ACC112 (cell line): Measurements from ENCODE around the gene ATE1.
"Not testable (repeated sequence)": the region's sequence is repeated elsewhere in the genome, so short reads cannot be mapped to it uniquely, and the experiment has no call there.

Source experiments
- H2AFZ ChIP-seq: fragments of 200-600 bp; sonication (generic); one replicate; pipeline ENCODE4 v1.6.0; 2017; ENCODE audit warnings: antibody characterized with exemption, low read length; ENCODE audit not compliant: unreplicated experiment
- H3K27ac ChIP-seq: fragments of 200-600 bp; sonication (generic); 2 replicates; pipeline ENCODE4 v1.5.1; 2014; ENCODE audit warnings: low read depth, mild to moderate bottlenecking, antibody characterized with exemption, low read length, moderate library complexity
- H3K27me3 ChIP-seq: fragments of 200-600 bp; sonication (generic); 2 replicates; pipeline ENCODE4 v1.6.1; 2014; ENCODE audit warnings: mild to moderate bottlenecking, antibody characterized with exemption, low read length, moderate library complexity, mixed read lengths; ENCODE audit not compliant: insufficient read depth
- H3K36me3 ChIP-seq: fragments of 200-600 bp; sonication (generic); 2 replicates; pipeline ENCODE4 v1.6.1; 2016; ENCODE audit warnings: mild to moderate bottlenecking, antibody characterized with exemption, low read length, moderate library complexity, mixed read lengths; ENCODE audit not compliant: insufficient read depth
- H3K4me1 ChIP-seq: fragments of 200-600 bp; sonication (generic); one replicate; pipeline ENCODE4 v1.6.1; 2016; ENCODE audit warnings: low read length, mixed read lengths; ENCODE audit not compliant: insufficient read depth, unreplicated experiment, control insufficient read depth
- H3K4me3 ChIP-seq: fragments of 200-600 bp; sonication (generic); 2 replicates; pipeline ENCODE4 v1.5.1; 2014; ENCODE audit warnings: mild to moderate bottlenecking, low read depth, low read length
- H3K79me2 ChIP-seq: fragments of 200-600 bp; sonication (generic); one replicate; pipeline ENCODE4 v1.6.0; 2016; ENCODE audit warnings: low read length; ENCODE audit not compliant: control insufficient read depth, unreplicated experiment, insufficient read depth

The ATE1 gene

DNA sequence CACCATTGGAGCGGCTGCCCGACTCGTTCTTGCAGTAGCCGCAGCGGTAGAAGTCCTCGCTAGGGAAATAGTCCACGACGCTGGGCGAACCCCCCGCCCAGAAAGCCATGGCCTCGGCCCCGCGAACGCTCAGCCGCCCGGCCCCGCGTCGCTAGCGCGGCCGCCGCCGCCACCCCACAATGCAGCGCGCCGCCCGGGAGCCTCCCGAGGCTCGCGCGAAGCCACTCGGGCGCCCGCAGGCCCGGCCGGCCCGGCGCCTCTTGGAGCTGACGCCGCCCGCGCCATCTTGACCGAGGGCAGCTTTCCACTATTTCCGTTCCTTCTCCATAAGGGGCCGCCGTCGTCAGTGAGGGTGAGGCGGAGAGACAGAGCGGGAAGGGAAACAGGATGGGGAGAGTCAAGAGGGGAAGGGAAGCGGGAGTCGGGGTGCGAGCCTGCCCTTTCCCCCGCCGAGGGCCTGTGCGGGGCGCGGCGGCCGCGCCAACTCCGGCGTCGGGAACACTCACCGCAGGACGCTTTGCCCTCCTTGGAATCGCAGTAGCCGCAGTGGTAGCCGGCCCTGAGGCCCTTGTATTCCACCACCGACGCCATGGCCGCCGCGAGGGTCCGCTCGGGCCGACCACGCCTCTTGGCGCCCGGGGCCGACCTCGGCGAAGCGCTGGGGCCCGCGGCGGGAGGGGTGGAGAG, at the start of gene ATE1:
Gene ATE1 (minus strand): TSS at position 191 of the 687 bp plus-strand sequence. CDS start 82 bp downstream, at position 109.
- no peaks in the 10 kb centered on the region for H3K36me3 ChIP-seq
- H3K27ac ChIP-seq: peak within 1 kb of the TSS; percentile 83
- peak within 1 kb of the TSS; percentile 94 for H3K4me3 ChIP-seq
- peaks cover 40% of the 10 kb centered on the region for H3K79me2 ChIP-seq
- H2AFZ ChIP-seq: peak within 1 kb of the TSS; percentile 86
- no peaks in the 10 kb centered on the region for H3K27me3 ChIP-seq
- H3K4me1 ChIP-seq: peaks cover 6% of the 10 kb centered on the region

DNA sequence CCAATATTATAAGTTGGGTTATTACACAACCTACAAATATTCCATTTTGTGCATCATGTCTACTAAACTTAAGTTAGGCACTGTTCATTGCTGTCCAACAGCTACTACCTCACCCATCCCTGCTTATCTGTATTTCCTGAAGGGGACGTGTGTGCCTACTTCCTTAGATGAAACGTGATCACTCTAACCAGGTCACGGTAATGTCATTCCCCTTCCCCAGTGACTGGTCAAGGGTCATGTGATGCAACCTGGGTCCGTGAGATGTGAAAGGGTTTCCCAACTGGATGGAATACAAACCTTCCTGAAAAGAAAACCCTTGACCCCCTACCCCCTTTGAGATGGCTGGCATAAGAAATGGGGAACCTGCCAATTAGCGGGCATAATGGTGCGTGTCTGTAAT, 48.8 kb upstream of the ATE1 start:
- H3K27ac ChIP-seq: no peak overlapping the region
- no peaks in the 10 kb centered on the region for H3K36me3 ChIP-seq
- H3K27me3 ChIP-seq: no peaks in the 10 kb centered on the region
- peaks cover 17% of the 10 kb centered on the region for H3K79me2 ChIP-seq
- no peak overlapping the region for H3K4me3 ChIP-seq
- H2AFZ ChIP-seq: no peak overlapping the region
- peaks cover 11% of the 10 kb centered on the region for H3K4me1 ChIP-seq

GRCh38 chr10:121975295-121976086, 47.7 kb upstream of the ATE1 start:
- Histone ChIP-seq H2AFZ (no peak overlapping the region), H3K36me3 (no peaks in the 10 kb centered on the region), H3K4me3 (peak overlapping the region; percentile 99), H3K27ac (peak overlapping the region; percentile 89), H3K27me3 (no peaks in the 10 kb centered on the region), H3K4me1 (peaks cover 11% of the 10 kb centered on the region), H3K79me2 (peaks cover 17% of the 10 kb centered on the region)

- peak within 1 kb of the TSS; percentile 99 for H3K4me3 ChIP-seq
- H3K79me2 ChIP-seq: peaks cover 17% of the 10 kb centered on the region
- no peaks in the 10 kb centered on the region for H3K36me3 ChIP-seq
- peaks cover 11% of the 10 kb centered on the region for H3K4me1 ChIP-seq
- H2AFZ ChIP-seq: peak within 1 kb of the TSS; percentile 95
- H3K27me3 ChIP-seq: no peaks in the 10 kb centered on the region
- peak within 1 kb of the TSS; percentile 89 for H3K27ac ChIP-seq
These were observed 46.9 kb upstream of the ATE1 start, which contains the start of gene NSMCE4A for GRCh38 chr10:121974535-121975294. Gene NSMCE4A (minus strand): TSS chr10:121975217. CDS start chr10:121975165, 52 bp downstream.

DNA sequence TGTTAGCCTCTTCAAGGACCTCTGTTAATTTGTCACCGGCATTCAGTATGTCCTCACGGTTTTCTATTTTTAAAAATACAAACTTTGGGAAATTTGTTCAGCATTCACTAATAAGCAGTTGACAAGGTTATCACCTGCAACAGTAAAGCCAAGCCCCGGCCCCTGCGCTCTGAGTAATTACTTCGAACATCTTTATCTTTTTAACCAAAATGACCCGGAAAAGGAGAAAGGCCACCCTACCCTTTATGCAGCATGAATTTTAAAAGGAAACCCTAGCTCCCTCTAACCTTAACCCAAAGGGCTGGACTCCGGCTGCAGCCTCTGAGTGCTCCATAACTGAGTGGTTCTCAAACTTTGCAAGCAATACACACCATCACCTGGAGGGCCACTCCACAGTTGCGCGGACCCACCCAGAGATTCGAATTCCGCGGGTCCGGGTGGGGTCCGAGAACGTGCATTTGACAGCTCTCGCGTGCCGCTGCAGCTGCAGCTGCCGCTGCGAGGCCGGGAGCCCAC, 46.2 kb upstream of the ATE1 start:
- H2AFZ ChIP-seq: peak overlapping the region; percentile 95
- H3K27ac ChIP-seq: no peak overlapping the region; the same call in 1 of the 2 replicates
- H3K4me3 ChIP-seq: peak overlapping the region; percentile 99
- H3K36me3 ChIP-seq: no peaks in the 10 kb centered on the region
- H3K27me3 ChIP-seq: no peaks in the 10 kb centered on the region
- H3K4me1 ChIP-seq: peaks cover 11% of the 10 kb centered on the region
- peaks cover 17% of the 10 kb centered on the region for H3K79me2 ChIP-seq

DNA sequence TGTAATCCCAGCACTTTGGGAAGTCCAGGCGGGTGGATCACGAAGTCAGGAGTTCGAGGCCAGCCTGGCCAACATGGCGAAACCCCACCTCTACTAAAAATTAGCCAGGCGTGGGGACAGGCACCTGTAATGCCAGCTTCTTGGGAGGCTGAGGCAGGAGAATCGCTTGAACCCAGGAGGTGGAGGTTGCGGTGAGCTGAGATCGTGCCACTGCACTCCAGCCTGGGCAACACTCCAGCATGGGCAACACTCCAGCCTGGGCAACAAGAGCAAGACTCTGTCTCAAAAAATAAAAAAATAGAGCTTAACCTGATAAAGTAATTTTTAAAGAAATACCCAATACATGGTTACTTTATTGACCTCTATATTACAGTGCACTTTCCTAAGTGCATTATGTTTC, 41.3 kb upstream of the ATE1 start:
- not testable (repeated sequence) for H3K27me3 ChIP-seq, H3K4me3 ChIP-seq, H2AFZ ChIP-seq, H3K4me1 ChIP-seq, H3K27ac ChIP-seq
- Histone ChIP-seq H3K79me2 (peaks cover 15% of the 10 kb centered on the region), H3K36me3 (peaks cover 13% of the 10 kb centered on the region)

GRCh38 chr10:121965996-121966395, 38.2 kb upstream of the ATE1 start:
- peaks cover 13% of the 10 kb centered on the region for H3K36me3 ChIP-seq
- H3K4me3 ChIP-seq: no peak overlapping the region
- no peak overlapping the region for H2AFZ ChIP-seq
- H3K27ac ChIP-seq: no peak overlapping the region
- H3K4me1 ChIP-seq: no peaks in the 10 kb centered on the region
- no peaks in the 10 kb centered on the region for H3K79me2 ChIP-seq
- H3K27me3 ChIP-seq: no peaks in the 10 kb centered on the region

GRCh38 chr10:121961456-121961855, 33.6 kb upstream of the ATE1 start:
- H3K27me3 ChIP-seq: no peaks in the 10 kb centered on the region
- H3K4me3 ChIP-seq: no peak overlapping the region
- no peaks in the 10 kb centered on the region for H3K79me2 ChIP-seq
- H2AFZ ChIP-seq: no peak overlapping the region
- H3K27ac ChIP-seq: no peak overlapping the region
- H3K4me1 ChIP-seq: peaks cover 6% of the 10 kb centered on the region
- H3K36me3 ChIP-seq: peaks cover 10% of the 10 kb centered on the region

DNA sequence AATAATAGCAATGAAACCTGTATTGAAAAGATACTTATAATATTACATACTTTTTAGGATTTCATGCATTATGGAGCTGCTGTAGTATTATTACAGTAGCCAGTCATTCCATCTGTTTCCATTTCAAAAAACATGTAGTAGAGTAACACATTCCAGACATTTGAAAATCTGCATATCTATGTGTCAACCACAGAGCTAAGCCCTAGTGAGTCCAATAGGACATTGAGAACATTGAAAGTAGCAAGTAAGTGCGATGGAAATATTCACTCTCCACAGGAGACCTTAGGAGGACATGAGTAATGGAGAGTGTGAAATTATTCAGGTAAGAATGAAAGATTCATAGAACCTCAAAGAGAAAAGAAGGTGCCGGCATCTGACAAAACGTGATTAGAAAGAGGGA, 31.8 kb upstream of the ATE1 start:
- Histone ChIP-seq H3K79me2 (no peaks in the 10 kb centered on the region), H3K27ac (no peak overlapping the region), H3K36me3 (no peaks in the 10 kb centered on the region), H3K4me3 (no peak overlapping the region), H3K27me3 (no peaks in the 10 kb centered on the region), H3K4me1 (peaks cover 11% of the 10 kb centered on the region), H2AFZ (no peak overlapping the region)
